MM.1S (cell line): ENCODE data around the gene PDE2A.

Source experiments
- DNase-seq: peaks from one replicate; pipeline ENCODE4 v3.0.0-alpha.2; 2015
- H2AFZ ChIP-seq: fragments of 300-600 bp; sonication (generic); 2 replicates; pipeline ENCODE4 v1.6.0; 2016; ENCODE audit warnings: antibody characterized with exemption, low read length
- H3F3A ChIP-seq: fragments of 300-600 bp; sonication (generic); 2 replicates; pipeline ENCODE4 v1.6.1; 2016; ENCODE audit warnings: mild to moderate bottlenecking, antibody characterized with exemption, low read length, moderate library complexity, mixed read lengths; ENCODE audit not compliant: insufficient read depth
- H3K27ac ChIP-seq: fragments of 300-600 bp; sonication (generic); 2 replicates; pipeline ENCODE4 v1.5.1; 2016; ENCODE audit warnings: mild to moderate bottlenecking, low read length
- H3K27me3 ChIP-seq: fragments of 300-600 bp; sonication (generic); replicated peaks from 2 replicates; pipeline ENCODE4 v1.6.0; 2016; ENCODE audit warnings: low read length; ENCODE audit not compliant: insufficient read depth
- H3K36me3 ChIP-seq: fragments of 300-600 bp; sonication (generic); replicated peaks from 2 replicates; pipeline ENCODE4 v1.6.1; 2016; ENCODE audit warnings: mild to moderate bottlenecking, low read length, mixed read lengths; ENCODE audit not compliant: insufficient read depth
- H3K4me1 ChIP-seq: fragments of 300-600 bp; sonication (generic); 2 replicates; pipeline ENCODE4 v1.6.1; 2016; ENCODE audit warnings: low read length, mixed read lengths
- H3K4me2 ChIP-seq: fragments of 300-600 bp; sonication (generic); 2 replicates; pipeline ENCODE4 v1.6.0; 2016; ENCODE audit warnings: low read depth, low read length
- H3K4me3 ChIP-seq: fragments of 300-600 bp; sonication (generic); 2 replicates; pipeline ENCODE4 v1.5.1; 2016; ENCODE audit warnings: low read length, mixed read lengths
- H3K79me2 ChIP-seq: fragments of 300-600 bp; sonication (generic); 2 replicates; pipeline ENCODE4 v1.6.1; 2016; ENCODE audit warnings: mixed run types, low read length, mixed read lengths
- H3K9ac ChIP-seq: fragments of 300-600 bp; sonication (generic); 2 replicates; pipeline ENCODE4 v1.6.1; 2016; ENCODE audit warnings: low read length, mixed read lengths
- H3K9me2 ChIP-seq: fragments of 300-600 bp; sonication (generic); replicated peaks from 2 replicates; pipeline ENCODE4 v1.6.1; 2016; ENCODE audit warnings: mild to moderate bottlenecking, low read length, mixed read lengths; ENCODE audit not compliant: insufficient read depth
- H3K9me3 ChIP-seq: fragments of 300-600 bp; sonication (generic); replicated peaks from 2 replicates; pipeline ENCODE4 v1.6.1; 2016; ENCODE audit warnings: mild to moderate bottlenecking, low read length, mixed read lengths; ENCODE audit not compliant: insufficient read depth
- H4K20me1 ChIP-seq: fragments of 300-600 bp; sonication (generic); 2 replicates; pipeline ENCODE4 v1.6.1; 2016; ENCODE audit warnings: mild to moderate bottlenecking, low read length, moderate library complexity, mixed read lengths; ENCODE audit not compliant: insufficient read depth
- CTCF ChIP-seq: fragments of 300-600 bp; sonication (generic); IDR thresholded peaks from 2 replicates; pipeline ENCODE4 v1.5.1; 2016; ENCODE audit warnings: antibody characterized with exemption, low read length, mixed read lengths
- EZH2 ChIP-seq: fragments of 300-600 bp; sonication (generic); optimal IDR thresholded peaks from 2 replicates; pipeline ENCODE3; 2017; ENCODE audit warnings: low read depth, mild to moderate bottlenecking, antibody characterized with exemption, low read length, mixed read lengths
- EZH2phosphoT487 ChIP-seq: fragments of 300-600 bp; sonication (generic); IDR thresholded peaks from 2 replicates; pipeline ENCODE4 v1.6.1; 2018; ENCODE audit warnings: antibody characterized with exemption, low read length

PDE2A gene

GRCh38 chr11:72673943-72674828 lies at the start of gene PDE2A:
TSS of gene PDE2A (minus strand) at chr11:72674422. CDS start at chr11:72674207, 215 bp downstream.
- TF ChIP-seq EZH2 (no peak), EZH2phosphoT487 (no peak), CTCF (no peak)
- no peak within 1 kb of the TSS for H2AFZ ChIP-seq
- H3K36me3 ChIP-seq: no peaks in the 10 kb centered on the region
- H3K4me3 ChIP-seq: no peak within 1 kb of the TSS
- H3K27me3 ChIP-seq: peaks cover 70% of the 10 kb centered on the region
- H3K79me2 ChIP-seq: no peaks in the 10 kb centered on the region
- no peak for DNase-seq
- H3K27ac ChIP-seq: no peak within 1 kb of the TSS
- H3K4me2 ChIP-seq: no peak within 1 kb of the TSS
- no peaks in the 10 kb centered on the region for H4K20me1 ChIP-seq
- H3F3A ChIP-seq: no peaks in the 10 kb centered on the region
- no peaks in the 10 kb centered on the region for H3K9me3 ChIP-seq
- no peaks in the 10 kb centered on the region for H3K4me1 ChIP-seq
- no peaks in the 10 kb centered on the region for H3K9me2 ChIP-seq
- H3K9ac ChIP-seq: no peak within 1 kb of the TSS

DNA sequence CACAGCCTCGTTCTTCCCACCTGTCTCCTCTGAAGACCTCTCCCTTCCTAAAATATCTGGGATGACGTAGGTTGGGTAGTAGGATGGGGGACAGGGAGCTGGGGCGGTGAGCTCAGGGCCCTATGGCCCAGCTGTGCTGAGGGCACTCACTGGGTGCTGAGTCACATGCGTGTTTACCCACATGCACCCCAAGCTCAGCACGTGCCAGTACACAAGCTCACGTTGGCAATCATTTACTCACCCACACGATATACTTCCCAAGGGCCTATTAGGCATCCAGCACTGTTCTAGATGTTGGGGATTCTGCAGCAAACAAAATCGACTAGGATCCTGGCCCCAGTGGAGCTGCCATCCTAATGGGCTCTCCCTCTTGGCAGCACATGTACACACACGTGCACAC lies 49.3 kb upstream of the PDE2A start:
- H3K79me2 ChIP-seq: peaks cover 54% of the 10 kb centered on the region
- DNase-seq: no peak
- H3K27ac ChIP-seq: no peak overlapping the region
- TF ChIP-seq EZH2phosphoT487 (no peak), CTCF (no peak), EZH2 (no peak)
- H3F3A ChIP-seq: peaks cover 23% of the 10 kb centered on the region
- H3K4me3 ChIP-seq: no peak overlapping the region
- peaks cover 29% of the 10 kb centered on the region for H3K4me1 ChIP-seq
- H4K20me1 ChIP-seq: no peaks in the 10 kb centered on the region
- no peak overlapping the region for H2AFZ ChIP-seq
- no peaks in the 10 kb centered on the region for H3K9me2 ChIP-seq
- H3K9me3 ChIP-seq: no peaks in the 10 kb centered on the region
- H3K36me3 ChIP-seq: no peaks in the 10 kb centered on the region
- H3K9ac ChIP-seq: no peak overlapping the region
- H3K4me2 ChIP-seq: no peak overlapping the region
- H3K27me3 ChIP-seq: no peaks in the 10 kb centered on the region

- H3K36me3 ChIP-seq: no peaks in the 10 kb centered on the region
- H3K27ac ChIP-seq: peak overlapping the region; percentile 99
- H3K4me1 ChIP-seq: peaks cover 42% of the 10 kb centered on the region
- H3F3A ChIP-seq: peaks cover 23% of the 10 kb centered on the region
- H3K9me2 ChIP-seq: no peaks in the 10 kb centered on the region
- H3K4me2 ChIP-seq: peak overlapping the region; percentile 95
- no peaks in the 10 kb centered on the region for H4K20me1 ChIP-seq
- TF ChIP-seq CTCF (no peak), EZH2phosphoT487 (no peak), EZH2 (no peak)
- peak overlapping the region; percentile 81 for H2AFZ ChIP-seq
- peaks cover 67% of the 10 kb centered on the region for H3K79me2 ChIP-seq
- H3K4me3 ChIP-seq: peak overlapping the region; percentile 86
- DNase-seq: peak; percentile 90
- H3K9ac ChIP-seq: peak overlapping the region; percentile 96
- no peaks in the 10 kb centered on the region for H3K27me3 ChIP-seq
- H3K9me3 ChIP-seq: no peaks in the 10 kb centered on the region
Observed at GRCh38 chr11:72722050-72722748, 48.0 kb upstream of the PDE2A start.
